HEK293 (cell line): Measurements from ENCODE around the gene LEUTX.
A peak's percentile ranks its signal among the peaks of the same experiment; 100 is the strongest.

Experiments
- CTCF ChIA-PET: fragments of 350-600 bp; formaldehyde crosslinking; extraction: SDS; loops from one replicate; lab custom pipeline; 2021; ENCODE audit warnings: antibody characterized with exemption; lab: Yijun Ruan, JAX
- POLR2A ChIA-PET: fragments of 300-600 bp; formaldehyde crosslinking; extraction: SDS; loops from one replicate; lab custom pipeline; 2020; ENCODE audit warnings: antibody characterized with exemption, inconsistent platforms; lab: Yijun Ruan, JAX
- H3K27ac ChIP-seq: fragments of 200-500 bp; sonication (Bioruptor generic); 2 replicates; pipeline ENCODE4 v1.5.1; 2014; ENCODE audit warnings: low read depth, low read length, control low read depth, inconsistent platforms; ENCODE audit errors: extremely low read depth
- H3K36me3 ChIP-seq, 2 experiments: fragments of 200-500 bp in 1 of 2; sonication (Bioruptor generic) in 1 of 2; 1 replicate in 1 of 2; 2 replicates in 1 of 2; pipeline ENCODE4 v1.5.1; 2014 to 2017; ENCODE audit warnings: inconsistent platforms in 2 of 2, low read length in 2 of 2; ENCODE audit not compliant: control insufficient read depth in 2 of 2, insufficient read depth in 1 of 2
- H3K4me1 ChIP-seq: fragments of 200-500 bp; sonication (Bioruptor generic); 2 replicates; pipeline ENCODE4 v1.5.1; 2014; ENCODE audit warnings: mild to moderate bottlenecking, low read length, inconsistent platforms; ENCODE audit not compliant: control insufficient read depth, insufficient read depth
- H3K4me3 ChIP-seq: 2 replicates; pipeline ENCODE4 v1.5.1; 2011; ENCODE audit warnings: low read depth, mild to moderate bottlenecking, control low read depth, low read length, moderate library complexity
- H3K9me3 ChIP-seq: fragments of 200-500 bp; sonication (Bioruptor generic); 2 replicates; pipeline ENCODE4 v1.5.1; 2014; ENCODE audit warnings: low read depth, low read length, inconsistent platforms; ENCODE audit not compliant: control insufficient read depth, insufficient read depth
- ATF2 ChIP-seq: fragments of 450-650 bp; formaldehyde crosslinking; IDR thresholded peaks from 2 replicates; pipeline ENCODE4 v1.5.1; 2016; ENCODE audit warnings: missing biosample characterization, missing genetic modification characterization, low read depth
- BCL11A ChIP-seq: fragments of 450-650 bp; formaldehyde crosslinking; IDR thresholded peaks from 2 replicates; pipeline ENCODE4 v1.5.1; 2016; ENCODE audit warnings: low read depth, missing biosample characterization, missing genetic modification characterization
- FEZF1 ChIP-seq: fragments of 450-650 bp; formaldehyde crosslinking; IDR thresholded peaks from 2 replicates; pipeline ENCODE4 v1.5.1; 2016; ENCODE audit warnings: missing biosample characterization, missing genetic modification characterization
- HOXD13 ChIP-seq: sonication (generic); formaldehyde crosslinking; IDR thresholded peaks from 2 replicates; pipeline ENCODE4 v1.8.0; 2022; ENCODE audit warnings: missing genetic modification reagents, borderline replicate concordance
- IKZF3 ChIP-seq: fragments of 450-650 bp; IDR thresholded peaks from 2 replicates; pipeline ENCODE4 v1.5.0; 2018; ENCODE audit warnings: missing biosample characterization, mild to moderate bottlenecking, missing genetic modification characterization, moderate library complexity
- KLF7 ChIP-seq: fragments of 450-650 bp; formaldehyde crosslinking; IDR thresholded peaks from 2 replicates; pipeline ENCODE4 v1.5.1; 2016; ENCODE audit warnings: missing biosample characterization, missing genetic modification characterization, borderline replicate concordance
- OSR2 ChIP-seq: fragments of 450-650 bp; formaldehyde crosslinking; IDR thresholded peaks from 2 replicates; pipeline ENCODE4 v1.5.1; 2016; ENCODE audit warnings: missing biosample characterization, missing genetic modification characterization
- OVOL3 ChIP-seq: fragments of 450-650 bp; formaldehyde crosslinking; IDR thresholded peaks from 2 replicates; pipeline ENCODE4 v1.5.1; 2016; ENCODE audit warnings: missing biosample characterization, missing genetic modification characterization
- RBAK ChIP-seq: fragments of 450-650 bp; formaldehyde crosslinking; IDR thresholded peaks from 2 replicates; pipeline ENCODE4 v1.5.1; 2016; ENCODE audit warnings: missing biosample characterization, missing genetic modification characterization
- ZBTB48 ChIP-seq: fragments of 450-650 bp; formaldehyde crosslinking; IDR thresholded peaks from 2 replicates; pipeline ENCODE4 v1.5.1; 2016; ENCODE audit warnings: missing biosample characterization, missing genetic modification characterization
- ZBTB49 ChIP-seq: fragments of 450-650 bp; formaldehyde crosslinking; IDR thresholded peaks from 2 replicates; pipeline ENCODE4 v1.5.1; 2016; ENCODE audit warnings: missing biosample characterization, missing genetic modification characterization, low read depth
- ZNF18 ChIP-seq: fragments of 450-650 bp; formaldehyde crosslinking; IDR thresholded peaks from 2 replicates; pipeline ENCODE4 v1.5.1; 2016; ENCODE audit warnings: missing biosample characterization, missing genetic modification characterization
- ZNF248 ChIP-seq: fragments of 450-650 bp; formaldehyde crosslinking; IDR thresholded peaks from 2 replicates; pipeline ENCODE4 v1.5.1; 2017; ENCODE audit warnings: missing biosample characterization, missing genetic modification characterization
- ZNF416 ChIP-seq: fragments of 450-650 bp; formaldehyde crosslinking; IDR thresholded peaks from 2 replicates; pipeline ENCODE4 v1.5.1; 2016; ENCODE audit warnings: missing biosample characterization, missing genetic modification characterization
- ZNF426 ChIP-seq: fragments of 450-650 bp; formaldehyde crosslinking; IDR thresholded peaks from 2 replicates; pipeline ENCODE4 v1.5.1; 2017; ENCODE audit warnings: missing biosample characterization, missing genetic modification characterization, mild to moderate bottlenecking, inconsistent platforms, moderate library complexity
- ZNF501 ChIP-seq: fragments of 450-650 bp; formaldehyde crosslinking; IDR thresholded peaks from 2 replicates; pipeline ENCODE4 v1.5.1; 2016; ENCODE audit warnings: missing biosample characterization, missing genetic modification characterization
- ZNF544 ChIP-seq: fragments of 450-650 bp; formaldehyde crosslinking; IDR thresholded peaks from 2 replicates; pipeline ENCODE4 v1.5.0; 2017; ENCODE audit warnings: missing biosample characterization, missing genetic modification characterization
- ZNF580 ChIP-seq: fragments of 450-650 bp; formaldehyde crosslinking; IDR thresholded peaks from 2 replicates; pipeline ENCODE4 v1.5.1; 2016; ENCODE audit warnings: missing biosample characterization, missing genetic modification characterization
- ZNF623 ChIP-seq: fragments of 450-650 bp; formaldehyde crosslinking; IDR thresholded peaks from 2 replicates; pipeline ENCODE4 v1.5.1; 2016; ENCODE audit warnings: missing biosample characterization, missing genetic modification characterization
- ZNF629 ChIP-seq: fragments of 450-650 bp; formaldehyde crosslinking; IDR thresholded peaks from 2 replicates; pipeline ENCODE4 v1.5.1; 2017; ENCODE audit warnings: missing biosample characterization, missing genetic modification characterization
- ZNF692 ChIP-seq: fragments of 450-650 bp; formaldehyde crosslinking; IDR thresholded peaks from 2 replicates; pipeline ENCODE4 v1.5.1; 2016; ENCODE audit warnings: missing biosample characterization, missing genetic modification characterization
- ZNF76 ChIP-seq: fragments of 450-650 bp; formaldehyde crosslinking; IDR thresholded peaks from 2 replicates; pipeline ENCODE4; 2016; ENCODE audit warnings: low read depth, missing biosample characterization, missing genetic modification characterization, borderline replicate concordance
- ZNF843 ChIP-seq: fragments of 450-650 bp; formaldehyde crosslinking; IDR thresholded peaks from 2 replicates; pipeline ENCODE4 v1.5.1; 2016; ENCODE audit warnings: missing biosample characterization, missing genetic modification characterization
- ZSCAN18 ChIP-seq: fragments of 450-650 bp; formaldehyde crosslinking; IDR thresholded peaks from 2 replicates; pipeline ENCODE4 v1.5.1; 2016; ENCODE audit warnings: missing biosample characterization, missing genetic modification characterization

The LEUTX gene

GRCh38 chr19:39752390-39752789 is 26.3 kb upstream of the LEUTX start:
- H3K4me3 ChIP-seq, result no peak overlapping the region
- ChIA-PET POLR2A (no interaction called here), CTCF (interaction anchor here (0.6 to 1.6 kb wide), 4 partner anchors 12 to 386 kb away, joined by 3 to 7 read pairs (median 4); no protein-coding TSS in a partner anchor)
- H3K36me3 ChIP-seq, result no peaks in the 10 kb centered on the region
- H3K27ac ChIP-seq, result no peak overlapping the region
- TF ChIP-seq ZNF629, result no peak
- TF ChIP-seq ZBTB48, result 0 out of 2 replicates have a peak, but pooled peaks have one; percentile 32
- TF ChIP-seq ZNF501 (tag by site-specific recombination), result no peak
- TF ChIP-seq IKZF3 (tag by site-specific recombination), result no peak
- TF ChIP-seq, all 188 proteins: peak for 1
- H3K9me3 ChIP-seq, result peaks cover 2% of the 10 kb centered on the region
- peaks cover 8% of the 10 kb centered on the region for H3K4me1 ChIP-seq

GRCh38 chr19:39752795-39753194 is 25.9 kb upstream of the LEUTX start:
- 0 out of 2 replicates have a peak, but pooled peaks have one; percentile 15 for TF ChIP-seq ZNF692
- TF ChIP-seq KLF7 (tag by site-specific recombination), result no peak
- 0 out of 2 replicates have a peak, but pooled peaks have one; percentile 6 for TF ChIP-seq ZBTB48
- TF ChIP-seq ZNF248 (tag by site-specific recombination), result no peak
- peak; percentile 65 for TF ChIP-seq ATF2 (tag by site-specific recombination)
- no peak for TF ChIP-seq ZNF544 (tag by site-specific recombination)
- peak; percentile 95 for TF ChIP-seq ZBTB49 (tag by site-specific recombination)
- no peak for TF ChIP-seq RBAK (tag by site-specific recombination)
- TF ChIP-seq HOXD13, result no peak
- TF ChIP-seq, all 188 proteins: peak for 4
- H3K27ac ChIP-seq, result no peak overlapping the region
- CTCF ChIA-PET, result interaction anchor here (0.6 to 1.4 kb wide), 4 partner anchors 13 to 91 kb away, joined by 3 to 4 read pairs (median 4); no protein-coding TSS in a partner anchor
- no peak overlapping the region for H3K4me3 ChIP-seq
- POLR2A ChIA-PET, result no interaction called here
- no peaks in the 10 kb centered on the region for H3K36me3 ChIP-seq
- H3K4me1 ChIP-seq, result peaks cover 8% of the 10 kb centered on the region
- H3K9me3 ChIP-seq, result peaks cover 2% of the 10 kb centered on the region

- ChIA-PET POLR2A (no interaction called here), CTCF (interaction anchor here (0.6 to 2.6 kb wide), 6 partner anchors 10 to 366 kb away, joined by 3 to 16 read pairs (median 4); no protein-coding TSS in a partner anchor)
- H3K4me3 ChIP-seq, result no peak overlapping the region
- no peak overlapping the region for H3K27ac ChIP-seq
- H3K9me3 ChIP-seq, result peaks cover 2% of the 10 kb centered on the region
- H3K36me3 ChIP-seq, result no peaks in the 10 kb centered on the region
- peaks cover 8% of the 10 kb centered on the region for H3K4me1 ChIP-seq
- no peak for TF ChIP-seq OVOL3
- TF ChIP-seq ZNF623 (tag by site-specific recombination), result no peak
- TF ChIP-seq ZNF76 (tag by site-specific recombination), result no peak
- TF ChIP-seq ZNF843 (tag by site-specific recombination), result no peak
- TF ChIP-seq ZSCAN18 (tag by site-specific recombination), result no peak
- TF ChIP-seq FEZF1 (tag by site-specific recombination), result no peak
- TF ChIP-seq ZNF580 (tag by site-specific recombination), result no peak
- TF ChIP-seq ZNF426 (tag by site-specific recombination), result no peak
- TF ChIP-seq ZNF416 (tag by site-specific recombination), result no peak
- no peak for TF ChIP-seq OSR2 (tag by site-specific recombination)
- no peak for TF ChIP-seq ZNF18
- TF ChIP-seq BCL11A (tag by site-specific recombination), result no peak
Observed at GRCh38 chr19:39754544-39754943, 24.1 kb upstream of the LEUTX start.
